Stimulated activated CD8-positive, alpha-beta memory T cell treated with anti-CD3 and anti-CD28 coated beads, Interleukin-15, amount 100 ng/mL, for 1 hour (primary cell): Measurements from ENCODE around the gene MCF2L.

Experiments
- DNase-seq: peaks from one replicate; pipeline ENCODE4 v3.0.0-alpha.2; 2020; ENCODE audit warnings: low read depth

Gene MCF2L

GRCh38 chr13:113112893-113113845 is 144.2 kb downstream of the MCF2L start:
- DNase-seq: no peak

- no peak for DNase-seq
Measured at GRCh38 chr13:113113846-113114271, 144.8 kb downstream of the MCF2L start.

DNA sequence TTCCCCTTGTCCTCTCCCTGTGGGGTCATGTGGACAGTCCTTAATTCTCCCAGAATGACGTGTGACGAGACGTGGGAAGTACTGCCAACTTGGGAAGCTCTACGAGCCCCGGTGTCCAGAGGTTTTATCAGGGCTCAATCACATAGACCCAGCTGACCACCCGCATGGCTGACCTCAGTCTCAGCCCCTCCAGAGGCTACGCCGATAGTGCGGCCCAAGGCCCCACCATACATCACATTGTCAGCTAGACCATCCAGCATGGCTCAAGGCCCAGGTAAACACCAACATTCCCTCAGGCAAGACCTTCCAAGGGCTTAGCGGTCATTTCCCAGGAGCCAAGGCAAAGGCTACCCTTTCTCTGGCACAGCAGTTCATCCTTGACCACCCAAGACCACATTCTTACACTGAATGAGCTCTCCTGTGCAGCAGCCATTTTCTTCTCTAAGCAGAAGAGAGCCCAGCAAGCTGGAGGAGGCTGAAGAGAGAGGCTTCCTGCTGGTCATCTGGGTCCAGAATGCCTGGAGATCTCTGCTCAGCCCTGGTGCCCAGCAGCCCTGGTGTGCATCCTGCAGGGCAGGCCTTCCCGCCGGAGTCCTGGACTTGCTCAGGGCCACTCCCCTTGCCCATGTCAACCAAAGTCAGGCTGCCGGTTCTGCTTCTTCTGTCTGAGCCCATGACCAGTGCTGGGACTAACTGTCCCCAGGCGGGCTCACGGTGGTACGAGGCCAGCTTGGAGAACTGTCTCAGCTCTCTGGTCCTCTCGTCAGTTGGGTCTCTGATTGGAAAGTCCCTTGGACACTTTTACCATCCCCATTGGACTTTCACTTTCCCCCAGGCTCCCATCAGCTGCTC is 145.7 kb downstream of the MCF2L start:
- DNase-seq: no peak

GRCh38 chr13:113115363-113116205 is 146.6 kb downstream of the MCF2L start:
- no peak for DNase-seq

DNA sequence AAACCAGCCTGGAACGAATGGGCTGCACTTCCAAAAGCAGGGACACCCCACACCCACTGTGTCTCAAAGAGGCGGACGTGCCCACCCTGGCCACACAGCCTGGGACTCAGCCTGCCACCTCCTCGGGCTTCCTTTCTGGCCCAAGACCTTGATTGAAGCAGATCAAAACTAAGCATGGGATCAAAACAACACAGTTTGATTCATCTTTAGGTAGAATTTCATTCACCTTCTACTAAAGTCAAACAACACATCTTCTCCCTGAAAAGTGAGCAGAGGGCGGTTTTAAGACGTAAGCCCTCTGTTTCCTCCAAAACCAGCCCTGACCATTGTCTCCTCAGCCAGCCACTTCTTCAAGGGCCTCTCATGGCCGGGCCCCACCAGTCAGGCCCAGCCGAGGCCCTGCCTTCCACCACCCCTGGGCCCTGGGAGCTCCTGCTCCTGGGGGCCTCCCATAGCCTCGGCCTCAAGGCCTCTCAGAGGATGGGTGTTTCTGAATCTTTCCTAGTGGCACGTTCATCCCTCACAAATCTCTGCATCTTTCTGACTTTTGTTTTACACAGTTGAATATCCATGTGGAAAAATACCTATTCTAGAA is 147.3 kb downstream of the MCF2L start:
- no peak for DNase-seq

GRCh38 chr13:113116871-113117271 is 147.9 kb downstream of the MCF2L start:
- DNase-seq: no peak

GRCh38 chr13:113117335-113117872 is 148.4 kb downstream of the MCF2L start:
- no peak for DNase-seq

DNA sequence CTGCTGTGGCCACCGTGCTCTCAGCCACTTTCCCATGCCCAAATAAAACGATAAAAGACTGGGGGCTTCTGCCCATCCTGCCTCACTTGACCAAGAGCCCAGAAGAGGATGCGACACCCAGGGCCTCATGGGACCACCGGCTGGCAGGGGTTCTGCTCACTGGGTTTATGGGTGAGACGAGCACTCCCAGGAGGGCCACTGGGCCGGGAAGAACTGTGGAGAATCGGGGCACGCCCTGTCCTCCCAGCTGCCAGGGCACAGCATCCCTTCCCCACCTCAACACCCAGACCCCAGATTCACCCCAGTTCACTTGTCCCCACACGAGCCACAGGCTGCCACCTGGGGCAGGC is 148.9 kb downstream of the MCF2L start:
- DNase-seq: no peak

DNA sequence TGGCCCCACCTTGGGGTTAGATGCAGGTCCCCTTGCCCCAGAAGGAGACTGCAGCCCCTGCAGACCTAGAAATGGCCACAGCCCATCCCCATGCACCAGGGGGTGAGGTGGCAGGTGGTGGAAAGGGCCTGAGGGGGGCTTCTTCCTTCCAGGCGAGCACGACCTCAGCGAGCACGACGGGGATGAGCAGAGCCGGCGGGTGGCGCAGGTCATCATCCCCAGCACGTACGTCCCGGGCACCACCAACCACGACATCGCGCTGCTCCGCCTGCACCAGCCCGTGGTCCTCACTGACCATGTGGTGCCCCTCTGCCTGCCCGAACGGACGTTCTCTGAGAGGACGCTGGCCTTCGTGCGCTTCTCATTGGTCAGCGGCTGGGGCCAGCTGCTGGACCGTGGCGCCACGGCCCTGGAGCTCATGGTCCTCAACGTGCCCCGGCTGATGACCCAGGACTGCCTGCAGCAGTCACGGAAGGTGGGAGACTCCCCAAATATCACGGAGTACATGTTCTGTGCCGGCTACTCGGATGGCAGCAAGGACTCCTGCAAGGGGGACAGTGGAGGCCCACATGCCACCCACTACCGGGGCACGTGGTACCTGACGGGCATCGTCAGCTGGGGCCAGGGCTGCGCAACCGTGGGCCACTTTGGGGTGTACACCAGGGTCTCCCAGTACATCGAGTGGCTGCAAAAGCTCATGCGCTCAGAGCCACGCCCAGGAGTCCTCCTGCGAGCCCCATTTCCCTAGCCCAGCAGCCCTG is 149.4 kb downstream of the MCF2L start:
- no peak for DNase-seq

- DNase-seq: no peak
Measured at GRCh38 chr13:113119166-113119821, 150.3 kb downstream of the MCF2L start.

DNA sequence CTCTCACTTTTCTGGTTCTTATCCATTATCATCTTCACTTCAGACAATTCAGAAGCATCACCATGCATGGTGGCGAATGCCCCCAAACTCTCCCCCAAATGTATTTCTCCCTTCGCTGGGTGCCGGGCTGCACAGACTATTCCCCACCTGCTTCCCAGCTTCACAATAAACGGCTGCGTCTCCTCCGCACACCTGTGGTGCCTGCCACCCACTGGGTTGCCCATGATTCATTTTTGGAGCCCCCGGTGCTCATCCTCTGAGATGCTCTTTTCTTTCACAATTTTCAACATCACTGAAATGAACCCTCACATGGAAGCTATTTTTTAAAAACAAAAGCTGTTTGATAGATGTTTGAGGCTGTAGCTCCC is 150.8 kb downstream of the MCF2L start:
- DNase-seq: no peak

GRCh38 chr13:113120300-113121182 is 151.5 kb downstream of the MCF2L start:
- no peak for DNase-seq

GRCh38 chr13:113121183-113121927 is 152.3 kb downstream of the MCF2L start:
- no peak for DNase-seq

DNA sequence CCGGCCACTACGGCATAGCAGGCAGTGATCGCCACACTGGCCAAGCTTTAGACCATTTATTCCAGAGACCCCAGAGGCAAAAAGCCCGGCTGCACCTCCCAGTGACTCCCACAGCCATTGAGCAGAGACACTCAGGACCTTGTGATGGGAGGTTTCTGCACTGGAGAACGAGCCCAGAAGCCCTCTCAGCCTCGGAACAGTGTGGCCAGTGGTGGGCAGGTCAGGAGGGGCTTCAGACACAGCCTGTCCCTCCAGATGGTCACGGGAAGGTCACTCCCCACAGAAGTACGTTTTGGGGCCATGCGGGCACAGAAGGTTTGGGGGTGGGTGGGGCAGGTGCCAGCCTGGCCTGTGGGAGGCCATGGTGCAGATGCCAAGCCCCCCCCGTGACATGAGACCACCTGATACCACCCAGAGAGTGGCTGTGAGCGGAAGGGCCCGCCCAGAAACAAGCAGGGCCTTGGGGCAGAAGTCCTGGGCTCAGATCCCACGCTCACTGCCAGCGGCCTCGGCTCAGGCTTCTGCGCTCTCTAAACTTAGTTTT is 153.0 kb downstream of the MCF2L start:
- DNase-seq: no peak

DNA sequence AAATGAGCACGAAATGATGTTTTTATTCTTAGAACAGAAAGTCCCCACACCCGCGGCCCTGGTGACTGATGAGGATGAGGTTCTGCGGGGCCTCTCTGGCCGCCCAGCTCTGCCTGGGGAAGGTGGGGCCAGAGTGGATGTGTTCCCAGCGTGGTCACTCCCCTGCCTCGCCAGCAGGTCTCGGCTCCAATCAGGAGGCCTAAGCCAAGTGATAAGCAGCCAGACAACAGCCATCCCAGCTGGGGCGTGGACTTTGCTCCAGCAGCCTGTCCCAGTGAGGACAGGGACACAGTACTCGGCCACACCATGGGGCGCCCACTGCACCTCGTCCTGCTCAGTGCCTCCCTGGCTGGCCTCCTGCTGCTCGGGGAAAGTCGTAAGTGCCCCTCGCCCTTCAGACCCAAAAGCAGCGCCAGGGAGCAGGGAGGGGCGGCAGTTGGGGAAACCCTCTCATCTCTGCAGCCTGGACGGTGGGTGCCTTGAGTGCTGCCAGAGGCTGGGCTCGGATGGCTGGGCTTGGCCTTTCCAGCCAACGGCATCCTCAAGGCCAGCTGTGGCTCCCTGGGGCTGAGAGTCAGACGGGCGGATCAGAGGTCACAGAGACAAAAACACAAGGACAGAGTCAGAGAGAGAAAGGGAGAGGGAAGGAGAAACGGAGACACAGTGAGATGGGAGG is 153.7 kb downstream of the MCF2L start, which contains the start of gene F10:
Gene F10 (plus strand): TSS at position 250 of the 676 bp plus-strand sequence. CDS start 57 bp downstream, at position 307.
- no peak for DNase-seq

- DNase-seq: no peak
Measured at GRCh38 chr13:113123226-113124201, 154.5 kb downstream of the MCF2L start.
